Stimulated activated CD4-positive, alpha-beta T cell treated with anti-CD3 and anti-CD28 coated beads, Interleukin-2, amount 100 ng/mL, for 48 hours (primary cell): ENCODE data around the gene TMEM123.

ENCODE experiments used
- DNase-seq, 2 donors: peaks; one replicate each; pipeline ENCODE4 v3.0.0-alpha.2; 2020

TMEM123 gene

DNA sequence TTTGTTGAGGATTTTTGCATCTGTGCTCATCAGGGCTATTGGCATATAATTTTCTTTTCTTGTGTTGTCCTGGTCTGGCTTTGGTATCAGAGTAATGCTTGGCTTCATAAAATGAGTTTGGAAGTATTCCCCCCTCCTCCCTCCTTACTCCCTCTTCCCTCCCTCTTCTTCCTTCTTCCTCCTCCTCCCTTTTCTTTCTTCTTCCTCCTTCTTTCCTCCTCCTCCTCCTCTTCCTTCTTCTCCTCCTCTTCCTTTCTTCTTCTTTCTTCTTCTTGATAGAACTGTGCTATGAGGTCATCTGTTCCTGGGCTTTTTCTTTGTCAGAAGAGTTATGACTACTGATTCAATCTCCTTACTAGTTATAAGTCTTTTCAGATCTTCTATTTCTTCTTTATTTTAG lies 95.4 kb downstream of the TMEM123 start:
- no peak for DNase-seq

DNA sequence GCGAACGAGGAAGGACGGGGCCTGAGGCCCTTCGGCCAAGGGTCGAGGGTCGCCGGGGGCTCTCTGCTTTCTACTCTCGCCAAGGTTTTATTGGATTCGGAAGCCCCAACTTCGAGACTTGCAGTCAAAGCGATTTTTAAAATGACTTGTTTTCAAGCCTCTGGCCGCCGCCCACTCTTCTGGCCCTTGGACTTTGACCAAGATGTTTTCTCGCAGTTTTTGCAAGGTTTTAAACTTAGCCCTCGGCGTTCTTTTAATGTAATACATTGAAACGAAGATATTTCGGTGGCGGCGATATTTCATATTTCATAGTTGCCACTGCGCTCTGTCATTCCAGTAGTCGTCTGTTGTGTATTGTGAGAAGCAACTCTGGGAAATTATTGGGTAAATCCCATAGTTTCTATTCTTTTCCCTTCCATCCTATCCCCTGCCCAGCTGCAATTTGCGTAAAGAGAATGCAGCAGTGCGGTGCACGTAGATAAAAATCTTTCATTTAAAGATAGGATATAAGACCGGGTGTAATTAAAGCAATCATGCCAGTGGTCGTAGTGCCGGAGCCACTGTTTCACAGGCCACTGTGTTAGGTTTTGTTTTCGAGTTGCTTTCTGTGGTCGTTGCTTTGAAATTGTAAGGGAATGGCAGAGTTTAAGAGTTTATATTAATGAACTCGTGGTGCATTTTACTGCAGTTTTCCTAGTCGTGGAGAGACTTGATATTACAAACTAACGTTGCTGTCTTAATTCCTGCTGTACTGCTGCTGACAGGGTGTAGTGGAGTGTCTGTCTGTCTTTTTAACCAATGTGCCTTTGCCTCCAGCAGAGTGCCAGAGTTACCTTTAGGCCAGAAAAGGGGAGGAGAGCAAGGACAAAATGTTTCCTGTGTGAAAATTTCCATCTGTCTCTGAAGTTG lies 104.8 kb downstream of the TMEM123 start:
- DNase-seq = no peak

DNA sequence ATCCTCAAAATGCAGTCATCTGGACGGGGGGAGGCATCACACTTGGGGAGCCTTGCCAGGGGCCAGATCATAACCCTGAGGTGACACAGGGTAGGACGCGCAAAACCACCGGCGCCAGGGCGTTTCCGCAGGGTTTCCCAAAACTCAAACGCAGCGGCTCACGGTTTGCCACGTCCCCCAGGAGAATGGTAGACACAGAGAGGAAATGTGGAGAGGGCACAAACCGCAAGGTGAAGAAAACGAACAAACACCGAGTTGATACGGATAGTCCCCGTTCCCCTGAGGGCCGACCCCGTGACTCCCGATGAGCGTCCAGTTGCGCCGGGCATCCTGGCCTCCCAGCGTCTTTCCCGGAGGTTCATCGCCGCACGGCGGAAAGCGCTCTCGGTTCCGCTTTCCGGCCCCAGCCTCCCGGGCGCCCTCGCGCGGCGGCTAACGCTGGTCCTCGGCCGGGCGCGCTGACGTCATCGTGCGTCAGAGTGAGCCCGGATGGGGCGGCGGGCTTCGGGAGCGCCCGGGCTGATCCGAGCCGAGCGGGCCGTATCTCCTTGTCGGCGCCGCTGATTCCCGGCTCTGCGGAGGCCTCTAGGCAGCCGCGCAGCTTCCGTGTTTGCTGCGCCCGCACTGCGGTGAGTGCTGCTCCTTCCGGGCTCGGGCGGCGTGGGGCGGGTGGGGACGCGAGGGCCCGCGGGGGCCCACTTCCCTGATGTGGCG lies 105.7 kb downstream of the TMEM123 start, which contains the start of gene BIRC2:
Gene BIRC2 (plus strand): TSS at position 467 of the 714 bp plus-strand sequence. CDS start 2,641 bp downstream, outside the sequence.
- DNase-seq = peak; percentile 96 to 99

DNA sequence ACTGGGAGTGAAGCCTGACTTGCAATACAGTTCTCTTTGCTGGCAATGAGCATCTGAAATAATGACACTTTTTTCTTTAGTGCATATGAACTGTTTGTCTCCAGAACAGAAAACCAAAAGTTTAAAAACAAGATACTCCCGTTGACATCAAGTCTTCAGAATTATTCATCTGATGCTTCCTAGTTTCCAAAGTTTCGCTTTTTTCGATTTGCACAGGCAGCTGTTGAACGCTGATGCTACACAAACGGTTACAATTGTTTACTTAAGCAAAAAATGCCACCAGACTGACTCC lies 106.2 kb downstream of the TMEM123 start:
- DNase-seq = no peak
